Fibroblast of skin of right biceps (primary cell): ENCODE data around the gene PLLP.

Experiments used
- DNase-seq: peaks from one replicate; pipeline ENCODE4 v3.0.0-alpha.2; 2013

PLLP gene

DNA sequence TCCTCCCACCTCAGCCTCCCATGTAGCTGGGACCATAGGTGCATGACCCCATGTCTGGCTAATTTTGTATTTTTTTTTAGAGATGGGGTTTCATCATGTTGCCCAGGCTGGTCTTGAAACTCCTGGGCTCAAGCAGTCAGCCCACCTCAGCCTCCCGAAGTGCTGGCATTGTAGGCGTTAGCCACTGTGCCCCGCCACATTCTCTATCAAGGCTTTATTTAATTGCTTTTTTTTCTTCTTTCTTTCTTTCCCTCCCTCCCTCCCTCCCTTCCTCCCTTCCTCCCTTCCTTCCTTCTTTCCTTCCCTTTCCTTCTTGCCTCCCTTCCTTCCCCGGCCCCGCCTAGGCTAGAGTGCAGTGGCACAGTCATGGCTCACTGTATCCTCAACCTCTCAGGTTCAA lies 74.7 kb downstream of the PLLP start:
- no peak for DNase-seq

DNA sequence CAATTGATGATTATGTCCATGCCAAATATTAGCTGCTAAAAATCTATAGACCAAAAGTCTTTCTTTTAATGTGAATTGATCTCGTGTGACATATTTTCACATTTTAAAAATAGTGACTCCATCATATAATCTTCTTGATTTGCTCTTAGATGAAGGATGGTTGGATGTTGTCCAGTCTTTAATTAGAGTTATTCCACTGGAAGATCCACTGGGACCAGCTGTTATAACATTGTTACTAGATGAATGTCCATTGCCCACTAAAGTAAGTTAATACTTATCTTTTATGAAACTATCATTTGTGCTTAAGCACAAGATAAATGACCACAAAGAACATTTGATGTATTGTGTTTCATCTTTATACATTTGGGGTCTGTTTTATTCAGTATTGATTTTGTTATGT lies 75.5 kb downstream of the PLLP start:
- no peak for DNase-seq
